Sigmoid colon (tissue), 7 donors: Measurements from ENCODE around the gene SLC23A3. TPM values are rescaled to one million over a fixed set of nuclear protein-coding genes. Genes with fewer than 3 reads are reported as not detected.
A peak's percentile ranks its signal among the peaks of the same experiment; 100 is the strongest.

Experiments
- DNase-seq: peaks from one replicate; pipeline ENCODE4 v3.0.0-alpha.2; 2019
- H3K27ac ChIP-seq, 4 donors: fragments of 200-600 bp; sonication (generic); one replicate each; pipeline ENCODE4 v1.5.1; 2016 to 2019; ENCODE audit warnings: mild to moderate bottlenecking in 1 of 4
- H3K27me3 ChIP-seq, 3 donors: fragments of 200-600 bp; sonication (generic); one replicate each; pipeline ENCODE4 v1.5.1; 2019; ENCODE audit warnings: mild to moderate bottlenecking in 1 of 3
- H3K36me3 ChIP-seq, 4 donors: fragments of 200-600 bp; sonication (generic); one replicate each; pipeline ENCODE4 v1.5.1; 2016 to 2019
- H3K4me1 ChIP-seq, 4 donors: fragments of 200-600 bp; sonication (generic); one replicate each; pipeline ENCODE4 v1.5.1; 2017 to 2019
- H3K4me3 ChIP-seq, 4 donors: fragments of 200-600 bp; sonication (generic); one replicate each; pipeline ENCODE4 v1.5.1; 2017 to 2019; ENCODE audit warnings: mild to moderate bottlenecking in 2 of 4, moderate library complexity in 1 of 4
- H3K9me3 ChIP-seq, 4 donors: fragments of 200-600 bp in 3 of 4; sonication (generic) in 3 of 4; one replicate each; pipeline versions ENCODE4 v1.5.1 to v1.6.1; 2013 to 2019
- CTCF ChIP-seq, 4 experiments: fragments of 450-650 bp in 3 of 4; fragments of 200-600 bp in 1 of 4; IDR thresholded peaks; one replicate each; pipeline ENCODE4 v1.5.1; 2016 to 2019; ENCODE audit warnings: antibody characterized with exemption in 4 of 4, mild to moderate bottlenecking in 3 of 4, moderate library complexity in 2 of 4
- EP300 ChIP-seq, 4 donors: sonication (generic); formaldehyde crosslinking; IDR thresholded peaks; one replicate each; pipeline ENCODE4 v1.6.1; 2017; ENCODE audit warnings: antibody characterized with exemption in 4 of 4
- POLR2A ChIP-seq, 2 donors: fragments of 450-650 bp; IDR thresholded peaks; one replicate each; pipeline ENCODE4 v1.6.1; 2016; ENCODE audit warnings: antibody characterized with exemption in 2 of 2, mild to moderate bottlenecking in 2 of 2, moderate library complexity in 2 of 2
- POLR2AphosphoS5 ChIP-seq, 4 donors: sonication (generic); formaldehyde crosslinking; IDR thresholded peaks; one replicate each; pipeline ENCODE4 v1.6.1; 2017; ENCODE audit warnings: antibody characterized with exemption in 4 of 4
- WGBS, 2 donors: extraction: QIAGEN DNeasy Blood & Tissue Kit; methylation state at CpG; one replicate each; pipeline ENCODE4 v1.1.7; 2013; 5-methylcytosine and 5-hydroxymethylcytosine counted together
- intact Hi-C: fragments of 100-400 bp; cut with DNase I; formaldehyde crosslinking; loops from one replicate; pipeline ENCODE4 v1.15.1; 2023
- polyA plus RNA-seq, 3 donors: library from polyadenylated mRNA; stranded (reverse); fragments of 200-250 nt; gene quantifications; one replicate each; pipeline ENCODE4 v1.2.3, GENCODE V29; 2013
- total RNA-seq, 4 donors: library from RNA; depleted of rRNA; stranded (reverse); fragments of >200 nt; gene quantifications; one replicate each; pipeline ENCODE4 v1.1.0, GENCODE V29; 2016
- donor health status: healthy with polysubstance abuse.
- donor health status: Bipolar disorder and iron deficiency.
- donor health status: healthy.

SLC23A3 gene
- total and polyA plus RNA-seq, 7 donors: 0.14 to 6.5 (median 0.99) TPM

GRCh38 chr2:219125225-219125885 lies 44.5 kb downstream of the SLC23A3 start:
- H3K4me1 ChIP-seq: no peaks in the 10 kb centered on the region
- no peak overlapping the region for H3K4me3 ChIP-seq
- H3K9me3 ChIP-seq: no peaks in the 10 kb centered on the region
- 18 to 75% methylated on average over 10 of the region's 10 CpGs for WGBS, 2 donors
- H3K27me3 ChIP-seq: no peaks in the 10 kb centered on the region
- intact Hi-C loops: no loop called here
- no peak for TF ChIP-seq CTCF (IDR thresholded peaks at IDR 0.05)
- TF ChIP-seq POLR2A (IDR thresholded peaks at IDR 0.05): no peak
- no peak for TF ChIP-seq POLR2AphosphoS5 (IDR thresholded peaks at IDR 0.05)
- TF ChIP-seq EP300 (IDR thresholded peaks at IDR 0.05): no peak
- no peak overlapping the region for H3K27ac ChIP-seq
- peak; percentile 75 for DNase-seq
- H3K36me3 ChIP-seq: no peaks in the 10 kb centered on the region

- H3K4me1 ChIP-seq: no peaks in the 10 kb centered on the region
- H3K27me3 ChIP-seq: no peaks in the 10 kb centered on the region
- DNase-seq: no peak
- no peak overlapping the region for H3K27ac ChIP-seq
- no peak for TF ChIP-seq POLR2AphosphoS5 (IDR thresholded peaks at IDR 0.05)
- no peak for TF ChIP-seq POLR2A (IDR thresholded peaks at IDR 0.05)
- no peak for TF ChIP-seq EP300 (IDR thresholded peaks at IDR 0.05)
- no peak for TF ChIP-seq CTCF (IDR thresholded peaks at IDR 0.05)
- H3K4me3 ChIP-seq: no peak overlapping the region
- no peaks in the 10 kb centered on the region for H3K9me3 ChIP-seq
- 13 to 52% methylated on average over 4 of the region's 4 CpGs for WGBS, 2 donors
- intact Hi-C loops: no loop called here
- H3K36me3 ChIP-seq: no peaks in the 10 kb centered on the region
Observed at GRCh38 chr2:219124381-219125110, 45.3 kb downstream of the SLC23A3 start.

- no peak overlapping the region for H3K27ac ChIP-seq
- 27 to 72% methylated on average over 8 of the region's 8 CpGs for WGBS, 2 donors
- no peaks in the 10 kb centered on the region for H3K9me3 ChIP-seq
- no peaks in the 10 kb centered on the region for H3K4me1 ChIP-seq
- intact Hi-C loops: no loop called here
- H3K27me3 ChIP-seq: no peaks in the 10 kb centered on the region
- no peak for DNase-seq
- no peak overlapping the region for H3K4me3 ChIP-seq
- TF ChIP-seq CTCF (IDR thresholded peaks at IDR 0.05): no peak
- TF ChIP-seq POLR2AphosphoS5 (IDR thresholded peaks at IDR 0.05): no peak
- TF ChIP-seq POLR2A (IDR thresholded peaks at IDR 0.05): no peak
- no peak for TF ChIP-seq EP300 (IDR thresholded peaks at IDR 0.05)
- H3K36me3 ChIP-seq: no peaks in the 10 kb centered on the region
Observed at GRCh38 chr2:219123356-219124135, 46.3 kb downstream of the SLC23A3 start.

GRCh38 chr2:219122202-219122980 lies 47.4 kb downstream of the SLC23A3 start:
- no peaks in the 10 kb centered on the region for H3K36me3 ChIP-seq
- H3K4me3 ChIP-seq: no peak overlapping the region
- H3K4me1 ChIP-seq: no peaks in the 10 kb centered on the region
- intact Hi-C loops: no loop called here
- H3K27me3 ChIP-seq: no peaks in the 10 kb centered on the region
- WGBS, 2 donors: 37 to 72% methylated on average over 5 of the region's 5 CpGs
- no peak for DNase-seq
- TF ChIP-seq CTCF (IDR thresholded peaks at IDR 0.05) (no peak), POLR2A (IDR thresholded peaks at IDR 0.05) (no peak), EP300 (IDR thresholded peaks at IDR 0.05) (no peak), POLR2AphosphoS5 (IDR thresholded peaks at IDR 0.05) (no peak)
- no peaks in the 10 kb centered on the region for H3K9me3 ChIP-seq
- no peak overlapping the region for H3K27ac ChIP-seq
